Activated CD8-positive, alpha-beta T cell treated with anti-CD3 and anti-CD28 coated beads for 36 hours (primary cell): ENCODE data around the gene DNAJB2. TPM values are rescaled to one million over a fixed set of nuclear protein-coding genes. Genes with fewer than 3 reads are reported as not detected.

ENCODE experiments used
- ATAC-seq: fragments of 200-7000 bp; cut with Tn5 transposase; one replicate; pipeline ENCODE4 v1.10.0; 2021; ENCODE audit warnings: mild to moderate bottlenecking, moderate library complexity
- CTCF ChIA-PET: fragments of 350-600 bp; sonication (Branson Sonifier 250); formaldehyde crosslinking; loops from one replicate; lab custom pipeline; 2021; ENCODE audit warnings: antibody characterized with exemption; lab: Charles Lee
- POLR2A ChIA-PET: fragments of 350-600 bp; sonication (Branson Sonifier 250); formaldehyde crosslinking; loops from one replicate; lab custom pipeline; 2021; ENCODE audit warnings: antibody characterized with exemption; lab: Charles Lee
- DNase-seq: peaks from one replicate; pipeline ENCODE4 v3.0.0-alpha.2; 2020
- H3K27ac Mint-ChIP-seq: one replicate; pipeline ENCODE4 v1.8.0; 2021; ENCODE audit warnings: mild to moderate bottlenecking, mixed read lengths
- H3K27me3 Mint-ChIP-seq: one replicate; pipeline ENCODE4 v1.8.0; 2021; ENCODE audit warnings: mixed read lengths
- H3K36me3 Mint-ChIP-seq: one replicate; pipeline ENCODE4 v1.8.0; 2021; ENCODE audit warnings: low read depth, mixed read lengths
- H3K4me1 Mint-ChIP-seq: one replicate; pipeline ENCODE4 v1.8.0; 2021; ENCODE audit warnings: low read depth, mixed read lengths
- H3K4me3 Mint-ChIP-seq: one replicate; pipeline ENCODE4 v1.8.0; 2021; ENCODE audit warnings: mild to moderate bottlenecking, moderate library complexity, mixed read lengths
- H3K9me3 Mint-ChIP-seq: one replicate; pipeline ENCODE4 v1.8.0; 2021; ENCODE audit warnings: mixed read lengths
- CTCF ChIP-seq: fragments of 200-600 bp; IDR thresholded peaks from one replicate; pipeline ENCODE4 v1.8.0; 2022; ENCODE audit warnings: antibody characterized with exemption, mild to moderate bottlenecking
- intact Hi-C: fragments of 100-400 bp; cut with micrococcal nuclease; formaldehyde crosslinking; loops from one replicate; pipeline ENCODE4 v1.10.0; 2022
- total RNA-seq, 2 experiments: library from RNA; stranded (reverse); gene quantifications; one replicate each; pipeline ENCODE4 v1.2.3, GENCODE V29; 2021

DNAJB2 gene
- total RNA-seq, 2 experiments from 2014 or later: 61.8 to 63.3 TPM

DNA sequence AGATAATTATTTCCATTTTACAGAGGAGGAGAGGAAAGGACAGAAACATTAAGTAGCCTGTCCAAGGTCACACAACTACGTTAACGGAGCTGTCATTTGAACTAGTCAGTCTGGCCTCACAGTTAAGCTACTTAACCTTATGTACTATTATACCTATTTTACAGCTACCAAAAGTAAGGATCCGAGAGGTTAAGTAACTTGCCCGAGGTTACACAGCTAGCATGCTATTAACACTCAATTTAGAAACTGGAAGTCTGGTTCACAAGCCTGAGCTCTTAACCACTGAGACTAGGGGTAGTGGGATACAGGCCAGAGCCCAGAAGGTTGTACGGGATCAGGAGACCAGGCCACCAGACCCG, 34.4 kb upstream of the DNAJB2 start:
- Mint-ChIP-seq H3K4me3 (peak overlapping the region; percentile 98), H3K27me3 (no peaks in the 10 kb centered on the region), H3K9me3 (no peaks in the 10 kb centered on the region), H3K27ac (peak overlapping the region; percentile 99), H3K4me1 (peaks cover 56% of the 10 kb centered on the region), H3K36me3 (peaks cover 30% of the 10 kb centered on the region)
- TF ChIP-seq CTCF: no peak
- intact Hi-C loops: loop anchor here (5.0 kb wide), 1 partner anchor 53 kb away; no protein-coding TSS in a partner anchor
- ChIA-PET POLR2A (interaction anchor here (0.7 to 19.2 kb wide), 12 partner anchors 8 to 74 kb away, joined by 3 to 239 read pairs (median 6); partner anchors contain the start of genes ABCB6, ANKZF1, ATG9A and TUBA4A), CTCF (interaction anchor here (0.8 to 3.0 kb wide), 13 partner anchors 9 to 85 kb away, joined by 3 to 24 read pairs (median 4); partner anchors contain the start of genes ABCB6, ANKZF1, ATG9A and DNAJB2)
- no peak for ATAC-seq
- no peak for DNase-seq

DNA sequence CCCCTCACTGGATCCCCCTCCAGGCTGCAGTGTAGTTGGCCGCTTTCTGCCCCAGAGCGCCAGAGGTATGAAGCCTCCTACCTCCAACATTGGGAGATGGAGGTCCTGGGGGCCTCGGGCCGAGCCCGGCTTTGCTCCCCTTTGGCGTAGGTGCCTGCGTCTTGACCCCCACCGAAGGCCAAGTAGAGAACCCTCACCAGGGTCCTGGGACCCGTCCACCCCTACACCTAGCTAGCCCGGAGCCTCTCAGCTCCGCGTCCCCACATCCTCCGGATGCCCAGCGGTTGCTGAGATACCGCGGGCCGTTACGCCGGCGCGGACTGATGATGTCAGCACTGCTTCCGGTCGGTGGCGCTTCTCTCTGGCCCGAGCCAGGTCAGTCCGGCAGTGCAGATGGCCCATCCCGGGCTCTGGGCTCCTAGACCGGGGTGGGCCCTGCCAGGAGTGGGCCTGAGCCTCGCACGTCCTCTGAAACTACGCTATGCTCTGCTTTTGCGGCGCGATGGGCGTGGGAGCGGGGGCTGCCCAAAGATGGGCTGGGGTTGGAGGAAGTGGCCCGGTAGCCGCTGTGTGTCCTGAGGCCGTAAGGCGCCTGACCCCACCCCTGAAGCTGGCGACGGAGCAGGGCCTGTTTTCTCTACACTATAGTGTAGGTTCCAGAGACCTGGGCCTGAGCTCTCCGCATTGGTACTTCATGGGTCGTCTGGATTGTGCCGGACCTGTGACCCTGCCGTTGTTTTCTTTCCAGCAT, 33.8 kb upstream of the DNAJB2 start, which contains the start of the genes GLB1L and STK16:
Gene GLB1L (minus strand): TSS at position 297 of the 751 bp plus-strand sequence. CDS start 1,871 bp downstream, outside the sequence.
Gene STK16 (plus strand): TSS at position 332 of the 751 bp plus-strand sequence. CDS start 521 bp downstream, outside the sequence.
- peak within 1 kb of the TSS; percentile 98 for H3K4me3 Mint-ChIP-seq
- ATAC-seq: peak; percentile 58

DNA sequence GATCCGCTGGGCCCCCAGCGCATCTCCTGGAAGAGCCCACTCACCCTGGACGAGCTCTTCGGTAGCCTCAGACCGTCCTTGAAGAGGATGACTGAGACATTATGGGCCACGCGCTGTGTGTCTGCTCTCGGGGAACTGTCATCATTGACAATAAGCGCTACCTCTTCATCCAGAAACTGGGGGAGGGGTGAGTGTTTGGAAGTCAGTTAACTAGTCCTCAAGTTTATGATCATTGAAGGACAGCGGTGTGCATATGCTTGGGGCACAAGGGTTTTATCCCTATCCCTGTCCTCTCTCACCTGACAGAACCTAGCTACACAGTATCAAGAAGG, 33.3 kb upstream of the DNAJB2 start:
- intact Hi-C loops: loop anchor here (5.0 kb wide), 1 partner anchor 51 kb away; no protein-coding TSS in a partner anchor
- Mint-ChIP-seq H3K4me1 (peaks cover 66% of the 10 kb centered on the region), H3K9me3 (no peaks in the 10 kb centered on the region), H3K4me3 (peak overlapping the region; percentile 98), H3K27ac (peak overlapping the region; percentile 99), H3K27me3 (no peaks in the 10 kb centered on the region), H3K36me3 (peaks cover 41% of the 10 kb centered on the region)
- peak; percentile 30 for DNase-seq
- ATAC-seq: no peak
- POLR2A ChIA-PET: interaction anchor here (1.0 to 19.2 kb wide), 13 partner anchors 8 to 133 kb away, joined by 3 to 239 read pairs (median 6); partner anchors contain the start of genes ABCB6, ANKZF1, ATG9A and TUBA4A
- TF ChIP-seq CTCF: no peak
- CTCF ChIA-PET: interaction anchor here (1.0 to 3.0 kb wide), 6 partner anchors 9 to 72 kb away, joined by 3 to 24 read pairs (median 12); partner anchors contain the start of genes ANKZF1, ATG9A and ZFAND2B

More for the DNA sequence above, 33.8 kb upstream of the DNAJB2 start, which contains the start of the genes GLB1L and STK16:
- CTCF ChIA-PET: interaction anchor here (0.8 to 3.0 kb wide), 14 partner anchors 8 to 85 kb away, joined by 3 to 24 read pairs (median 4); partner anchors contain the start of genes ABCB6, ANKZF1, ATG9A and DNAJB2
- H3K27me3 Mint-ChIP-seq: no peaks in the 10 kb centered on the region
- H3K4me1 Mint-ChIP-seq: peaks cover 61% of the 10 kb centered on the region
- peak; percentile 93 for DNase-seq
- H3K9me3 Mint-ChIP-seq: no peaks in the 10 kb centered on the region
- peaks cover 35% of the 10 kb centered on the region for H3K36me3 Mint-ChIP-seq
- peak within 1 kb of the TSS; percentile 99 for H3K27ac Mint-ChIP-seq
- intact Hi-C loops: loop anchor here (5.0 kb wide), 1 partner anchor 52 kb away; no protein-coding TSS in a partner anchor
- POLR2A ChIA-PET: interaction anchor here (0.7 to 19.2 kb wide), 16 partner anchors 8 to 133 kb away, joined by 3 to 239 read pairs (median 6); partner anchors contain the start of genes ABCB6, ANKZF1, ATG9A and TUBA4A
- TF ChIP-seq CTCF: no peak

DNA sequence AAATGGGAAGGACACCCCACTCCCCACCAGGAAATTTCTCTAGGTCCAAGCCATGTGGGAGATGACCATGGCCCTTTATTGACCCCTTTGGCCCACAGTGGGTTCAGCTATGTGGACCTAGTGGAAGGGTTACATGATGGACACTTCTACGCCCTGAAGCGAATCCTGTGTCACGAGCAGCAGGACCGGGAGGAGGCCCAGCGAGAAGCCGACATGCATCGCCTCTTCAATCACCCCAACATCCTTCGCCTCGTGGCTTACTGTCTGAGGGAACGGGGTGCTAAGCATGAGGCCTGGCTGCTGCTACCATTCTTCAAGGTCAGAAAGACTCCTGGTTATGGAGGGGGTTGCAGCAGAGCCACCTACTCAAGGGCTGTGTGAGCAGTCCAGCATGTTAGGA, 32.6 kb upstream of the DNAJB2 start:
- CTCF ChIA-PET: interaction anchor here (1.0 to 3.0 kb wide), 5 partner anchors 8 to 52 kb away, joined by 3 to 24 read pairs (median 14); partner anchors contain the start of genes ANKZF1, ATG9A and ZFAND2B
- no peak for TF ChIP-seq CTCF
- H3K9me3 Mint-ChIP-seq: no peaks in the 10 kb centered on the region
- DNase-seq: no peak
- H3K4me1 Mint-ChIP-seq: peaks cover 73% of the 10 kb centered on the region
- POLR2A ChIA-PET: interaction anchor here (1.4 to 19.2 kb wide), 6 partner anchors 7 to 41 kb away, joined by 4 to 239 read pairs (median 6); partner anchors contain the start of genes ANKZF1, ATG9A, TUBA4A and TUBA4B
- H3K27me3 Mint-ChIP-seq: no peaks in the 10 kb centered on the region
- H3K27ac Mint-ChIP-seq: peak overlapping the region; percentile 91
- H3K4me3 Mint-ChIP-seq: peak overlapping the region; percentile 98
- no peak for ATAC-seq
- intact Hi-C loops: loop anchor here (5.0 kb wide), 1 partner anchor 51 kb away; no protein-coding TSS in a partner anchor
- peaks cover 48% of the 10 kb centered on the region for H3K36me3 Mint-ChIP-seq
